ENCODE data around the gene UBA3.

The UBA3 gene

DNA sequence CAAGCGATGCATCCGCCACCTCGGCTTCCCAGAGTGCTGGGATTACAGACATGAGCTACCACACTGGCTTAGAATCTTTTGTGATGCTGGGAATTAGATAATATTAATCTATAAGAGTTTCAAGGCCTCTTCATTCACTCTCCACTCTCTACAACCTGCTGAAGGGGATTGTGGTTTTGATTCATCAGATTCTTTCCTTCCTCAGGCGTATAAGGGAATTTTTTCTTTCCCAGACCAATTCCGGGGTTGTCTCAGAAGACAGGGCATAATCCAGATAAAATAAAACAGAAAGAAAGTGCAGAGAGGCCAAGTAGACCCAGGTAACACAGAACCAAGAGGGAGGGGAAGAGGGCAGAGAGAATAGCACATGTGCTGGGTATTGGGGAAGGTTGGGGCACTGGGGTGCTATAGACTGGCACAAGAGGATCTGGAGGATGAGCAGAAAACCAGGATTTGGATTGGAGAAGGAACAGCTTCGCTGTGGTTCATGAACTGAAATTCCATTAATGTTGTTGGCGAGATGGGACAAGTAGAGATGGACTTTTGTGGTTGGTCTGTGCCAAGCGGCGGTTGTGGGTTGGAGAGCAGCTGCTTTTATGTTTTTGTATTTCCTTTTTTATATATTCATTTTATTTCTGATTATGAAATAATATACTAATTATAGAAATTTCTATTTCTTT is 17.4 kb upstream of the UBA3 start:
- no peak for DNase-seq

DNA sequence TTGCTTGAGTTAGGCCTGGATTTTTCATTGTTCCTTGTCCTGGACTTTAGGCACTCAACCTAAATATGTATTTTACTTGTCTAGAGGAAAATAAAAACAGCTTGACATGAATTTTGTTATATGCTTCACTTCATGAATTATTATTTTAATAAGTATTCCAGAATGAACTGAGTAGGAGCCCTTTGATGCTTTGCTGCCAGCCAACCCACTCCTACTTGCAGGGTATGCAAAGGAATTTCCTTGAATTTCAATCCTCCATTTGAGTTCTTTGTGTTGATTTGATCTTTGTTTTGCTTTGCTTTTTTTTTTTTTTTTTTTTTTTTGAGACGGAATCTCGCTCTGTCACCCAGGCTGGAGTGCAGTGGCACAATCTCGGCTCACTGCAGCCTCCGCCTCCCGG is 16.1 kb upstream of the UBA3 start:
- DNase-seq = no peak

- no peak for DNase-seq
These were observed 15.5 kb upstream of the UBA3 start for GRCh38 chr3:69095636-69096035.

DNA sequence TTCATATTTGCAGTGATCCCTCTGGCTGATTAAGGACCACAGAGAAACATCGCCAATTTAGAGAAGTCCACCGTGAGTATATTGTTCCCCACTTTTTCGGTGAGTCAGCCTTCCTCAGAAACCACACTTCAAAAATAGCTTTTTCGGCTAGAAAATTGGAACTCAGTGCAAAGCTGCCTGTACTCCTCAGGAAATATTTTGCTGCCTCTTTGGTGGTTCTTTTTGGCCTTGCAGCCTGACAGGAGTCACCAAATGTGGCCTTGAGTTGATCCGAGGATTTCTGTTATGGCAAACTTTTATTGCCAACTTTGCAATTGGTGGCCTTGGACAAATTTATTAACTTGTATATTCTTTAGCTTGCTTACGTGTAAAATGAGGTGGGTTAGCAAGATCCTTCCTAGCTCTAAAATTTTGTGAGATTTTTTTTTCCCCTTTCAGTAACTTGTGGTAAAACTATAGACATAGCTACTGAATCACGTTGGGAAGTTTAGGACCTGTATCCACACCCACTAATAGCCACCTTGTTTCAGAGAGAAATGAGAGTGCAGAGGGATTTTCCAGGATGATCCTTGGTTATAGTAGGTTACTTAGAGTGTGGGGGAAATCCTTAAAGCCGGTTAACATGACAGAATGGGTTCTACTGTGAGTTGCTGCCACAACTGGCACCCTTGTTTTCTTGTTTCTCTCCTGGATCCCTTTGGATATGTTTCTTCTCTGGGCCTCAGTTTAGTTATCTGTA is 14.5 kb upstream of the UBA3 start:
- DNase-seq = no peak

GRCh38 chr3:69092030-69092516 is 11.9 kb upstream of the UBA3 start:
- DNase-seq = no peak

GRCh38 chr3:69091389-69092029 is 11.3 kb upstream of the UBA3 start:
- DNase-seq = no peak

DNA sequence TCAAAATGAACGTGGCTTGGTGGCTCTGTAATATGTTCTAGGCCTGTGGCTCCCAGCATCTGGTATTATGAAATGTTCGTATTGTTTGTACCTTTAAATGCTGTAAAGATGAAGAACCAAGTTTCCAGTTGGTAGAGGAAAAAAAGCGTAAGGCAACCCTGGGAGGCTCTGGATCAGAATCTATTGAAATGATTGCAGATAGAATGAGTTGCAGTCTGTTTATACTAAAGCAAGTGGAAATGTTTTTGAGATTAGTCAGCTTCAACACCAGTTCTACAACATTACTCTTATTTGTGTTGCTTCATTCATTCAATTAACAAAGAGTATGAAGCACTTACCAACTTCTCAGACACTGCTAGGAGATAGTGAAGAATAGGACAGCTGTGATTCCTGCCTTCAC is 9.9 kb upstream of the UBA3 start:
- no peak for DNase-seq

DNA sequence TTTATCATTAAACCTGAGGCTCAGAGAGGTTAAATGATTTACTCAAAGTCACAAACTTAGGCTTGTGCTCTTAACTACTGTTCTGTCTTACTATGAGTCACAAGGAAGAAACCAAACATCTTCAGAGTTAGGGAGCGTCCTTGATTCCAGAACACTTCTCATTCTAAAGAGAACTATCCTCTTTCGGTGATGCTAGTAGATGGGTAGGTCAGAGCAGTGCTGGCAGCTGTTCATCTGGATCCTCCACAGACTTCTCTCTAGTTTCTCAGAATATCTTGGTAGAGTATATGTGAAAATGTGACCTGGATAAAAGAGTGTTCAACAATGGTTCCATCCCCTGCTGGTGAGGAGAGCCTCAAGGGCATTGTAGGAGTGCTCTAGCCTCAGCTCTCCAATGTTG is 7.9 kb upstream of the UBA3 start:
- no peak for DNase-seq

GRCh38 chr3:69087030-69087791 is 7.0 kb upstream of the UBA3 start:
- no peak for DNase-seq

GRCh38 chr3:69085833-69086722 is 5.9 kb upstream of the UBA3 start:
- peak; percentile 63 for DNase-seq

GRCh38 chr3:69085168-69085832 is 5.1 kb upstream of the UBA3 start:
- DNase-seq = no peak

GRCh38 chr3:69084326-69085167 is 4.4 kb upstream of the UBA3 start, which contains the start of gene ARL6IP5:
TSS of gene ARL6IP5 (plus strand) at chr3:69084937. CDS start at chr3:69085048, 111 bp downstream.
- peak; percentile 82 for DNase-seq

GRCh38 chr3:69082805-69083204 is 2.6 kb upstream of the UBA3 start:
- peak; percentile 37 for DNase-seq

DNA sequence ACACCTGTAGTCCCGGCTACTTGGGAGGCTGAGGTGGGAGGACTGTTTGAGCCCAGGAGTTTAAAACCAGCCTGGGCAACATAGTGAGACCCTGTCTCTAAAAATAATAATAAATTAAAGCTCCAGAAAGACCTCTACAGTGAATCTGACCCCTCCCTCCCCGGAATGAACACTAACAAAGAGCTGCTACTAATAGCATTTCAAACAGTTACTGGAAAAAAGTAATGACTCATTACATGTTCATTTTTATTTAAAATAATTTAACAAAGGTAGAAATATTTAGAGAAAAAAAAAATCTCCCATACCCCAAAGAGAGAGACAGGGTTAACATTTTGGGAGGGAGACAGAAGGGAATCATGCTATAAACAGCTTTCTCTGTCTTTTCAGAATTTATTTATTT is 2.2 kb upstream of the UBA3 start:
- no peak for DNase-seq

GRCh38 chr3:69081583-69082262 is 1.6 kb upstream of the UBA3 start:
- DNase-seq = no peak

GRCh38 chr3:69079269-69080159 is 651 bp downstream of the UBA3 start:
- no peak for DNase-seq

- no peak for DNase-seq
These were observed 7.2 kb downstream of the UBA3 start for GRCh38 chr3:69072928-69073327.

- no peak for DNase-seq
These were observed 14.0 kb downstream of the UBA3 start for GRCh38 chr3:69066121-69066520.

All from activated CD4-positive, alpha-beta T cell treated with anti-CD3 and anti-CD28 coated beads for 1 hour (primary cell).